KG1 (cell line): ENCODE results near the gene TNFRSF21.
"Not testable (repeated sequence)": the region's sequence is repeated elsewhere in the genome, so short reads cannot be mapped to it uniquely, and the experiment has no call there.

Source experiments
- DNase-seq: peaks from one replicate; lab custom pipeline; 2025; lab: John Stamatoyannopoulos, UW

TNFRSF21 gene

DNA sequence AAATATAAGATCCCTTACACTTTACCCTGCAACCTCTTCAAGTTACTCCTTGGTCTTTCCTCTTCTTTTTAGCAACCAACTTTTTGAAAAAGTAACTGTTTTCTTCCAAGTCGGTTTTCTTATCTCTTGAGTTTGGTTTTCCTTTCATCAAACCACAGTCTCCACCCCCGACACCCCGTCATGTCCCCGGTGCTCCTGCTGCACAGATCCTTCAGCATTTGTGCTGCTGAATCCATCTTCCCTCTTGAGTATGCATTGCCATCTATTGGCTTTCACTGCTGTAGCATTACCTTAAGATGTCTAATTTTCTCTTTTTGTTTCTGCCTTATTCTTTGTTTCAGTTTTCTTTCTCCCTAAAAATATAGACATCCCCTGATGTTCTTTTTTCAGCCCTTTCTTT lies 11.9 kb upstream of the TNFRSF21 start:
- no peak for DNase-seq

DNA sequence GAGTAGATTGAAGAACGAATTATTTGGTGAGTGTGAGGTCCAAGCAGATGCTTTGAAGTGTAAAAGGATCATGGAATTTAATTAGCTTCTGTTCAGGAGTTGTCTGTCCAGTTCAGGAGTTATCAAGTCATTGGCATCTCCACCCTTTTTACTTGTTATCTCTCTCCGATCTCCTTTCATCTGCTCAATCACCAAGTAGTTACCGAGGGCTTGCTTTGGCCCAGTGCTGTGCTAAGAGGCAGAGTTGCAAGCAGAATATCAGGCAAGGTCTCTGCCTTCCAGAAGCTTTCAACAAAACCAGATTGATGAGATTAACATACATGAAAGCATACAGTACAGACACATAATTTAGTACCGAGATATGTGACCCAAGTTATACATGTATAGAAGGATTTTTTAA lies 10.2 kb upstream of the TNFRSF21 start:
- DNase-seq, result no peak

DNA sequence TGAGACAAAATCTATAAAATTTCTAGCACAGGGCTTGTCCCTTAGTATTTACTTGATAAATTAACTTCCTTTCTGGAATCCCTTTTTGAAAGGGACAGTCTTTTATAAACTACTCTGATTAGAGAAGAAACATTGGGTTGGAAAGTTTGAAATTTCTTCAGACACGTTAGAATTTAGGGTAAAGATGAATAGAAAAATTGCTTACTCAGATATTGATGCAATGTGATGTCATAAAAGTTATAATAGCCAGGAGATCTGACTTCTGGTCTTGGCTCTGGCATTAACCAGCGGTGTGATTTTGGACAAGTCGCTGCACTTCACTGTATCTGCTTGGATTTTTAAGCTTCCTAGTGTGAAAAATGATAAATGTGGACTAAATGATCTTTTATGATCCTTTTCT lies 9.7 kb upstream of the TNFRSF21 start:
- DNase-seq, result no peak

DNA sequence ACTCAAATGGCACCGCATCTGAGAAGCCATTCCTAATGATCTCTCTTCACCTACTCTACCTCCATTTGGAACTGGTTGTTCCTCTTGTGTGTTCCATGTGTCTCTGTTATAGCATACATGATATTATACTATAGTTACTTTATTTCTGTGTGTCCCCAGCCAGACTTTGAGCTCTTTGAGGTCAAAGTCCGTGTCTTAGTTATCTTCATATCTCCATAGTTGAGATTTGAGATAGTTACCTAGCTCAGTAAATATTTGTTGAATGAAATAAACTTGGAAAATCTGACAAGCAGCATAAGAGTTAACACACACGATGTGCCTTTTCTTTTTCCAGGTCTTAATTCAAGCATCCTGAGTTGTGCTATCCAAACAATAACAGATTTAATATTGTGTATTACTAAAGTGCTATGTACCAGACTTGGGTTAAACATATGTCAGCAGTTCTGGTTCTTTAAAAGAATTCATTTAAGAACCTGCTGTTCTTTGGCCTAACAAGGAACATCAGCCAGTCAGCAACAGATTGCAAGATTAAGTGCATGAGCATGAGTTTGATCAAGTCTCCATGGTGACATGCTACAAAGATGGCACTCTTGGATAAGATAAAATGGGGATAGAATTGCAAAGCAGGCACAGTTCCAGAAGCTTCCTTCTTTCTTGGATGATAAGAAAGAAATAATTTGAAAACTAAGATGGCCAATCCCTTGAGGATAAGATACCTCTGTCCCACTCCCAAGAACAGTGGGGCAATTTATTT lies 8.7 kb upstream of the TNFRSF21 start:
- no peak for DNase-seq

DNA sequence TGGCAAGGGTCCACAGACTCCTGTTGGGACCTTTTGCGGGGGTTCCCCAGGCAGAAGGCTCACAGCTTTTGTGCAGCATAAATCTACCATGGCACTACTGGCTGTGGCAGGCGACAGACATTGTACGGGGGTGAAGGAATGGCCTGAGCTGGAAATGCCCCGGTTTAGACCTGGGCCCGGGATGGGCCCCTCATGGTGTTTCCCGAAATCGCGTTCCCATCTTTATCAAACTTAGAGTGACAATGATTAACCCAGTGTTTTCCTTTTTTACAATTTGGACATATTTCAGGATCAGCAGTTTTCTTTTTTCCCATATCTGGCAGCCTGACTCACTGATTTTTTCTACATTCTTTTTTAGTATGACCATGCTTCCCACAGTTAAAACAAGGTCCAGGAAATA lies 5.5 kb upstream of the TNFRSF21 start:
- not testable (repeated sequence) for DNase-seq

DNA sequence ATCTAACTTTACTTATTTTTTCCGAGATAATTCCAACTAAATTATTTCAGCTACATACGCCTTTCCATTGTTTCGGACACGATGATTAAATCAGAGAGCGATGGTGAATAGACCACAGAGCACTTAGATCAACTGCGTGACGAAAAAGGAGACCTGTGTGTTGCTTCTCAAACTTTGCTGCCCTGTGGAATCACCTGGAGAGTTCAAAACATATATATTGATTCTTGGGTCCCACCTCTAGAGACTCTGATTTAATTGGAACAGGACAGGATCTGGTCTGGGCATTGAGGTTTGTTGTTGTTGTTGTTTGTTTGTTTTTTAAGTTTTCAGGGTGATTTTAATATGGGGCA lies 401 bp upstream of the TNFRSF21 start:
- no peak for DNase-seq

DNA sequence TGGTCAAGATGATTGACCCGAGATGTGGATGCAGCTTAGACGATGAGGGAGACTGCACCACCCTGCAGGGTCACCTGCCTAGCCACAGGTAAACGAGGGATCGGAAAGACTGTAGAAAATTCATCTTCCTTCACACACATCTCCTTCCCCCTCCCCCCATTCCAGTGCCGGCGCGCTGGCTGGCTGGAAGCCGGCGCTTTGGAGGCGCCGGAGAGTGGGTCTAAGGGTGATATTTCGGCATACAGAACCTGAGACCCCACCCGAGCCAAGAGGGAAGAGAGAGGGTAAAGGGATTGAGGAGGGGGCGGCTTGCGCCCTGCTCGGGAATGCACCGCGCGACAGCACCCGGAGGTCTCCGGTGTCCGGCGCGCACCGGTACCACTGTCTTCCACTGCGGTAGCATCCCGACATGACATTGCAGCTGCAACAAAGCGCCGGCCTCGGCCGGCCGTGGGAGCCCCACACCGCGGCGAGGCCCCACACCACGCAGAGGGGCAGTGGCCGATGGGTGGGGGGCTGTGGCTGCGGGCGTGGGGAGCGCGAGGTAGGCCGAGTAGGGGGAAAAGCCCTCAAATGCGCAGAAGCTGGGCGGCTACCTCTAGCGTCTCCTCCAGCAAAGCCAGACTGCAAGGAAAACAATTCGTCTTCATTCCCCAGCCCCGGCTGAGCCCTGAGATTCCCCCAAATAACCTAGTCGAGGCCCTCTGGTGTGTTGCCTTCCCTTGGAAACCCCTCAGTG lies 984 bp downstream of the TNFRSF21 start:
- peak; percentile 66 for DNase-seq

DNA sequence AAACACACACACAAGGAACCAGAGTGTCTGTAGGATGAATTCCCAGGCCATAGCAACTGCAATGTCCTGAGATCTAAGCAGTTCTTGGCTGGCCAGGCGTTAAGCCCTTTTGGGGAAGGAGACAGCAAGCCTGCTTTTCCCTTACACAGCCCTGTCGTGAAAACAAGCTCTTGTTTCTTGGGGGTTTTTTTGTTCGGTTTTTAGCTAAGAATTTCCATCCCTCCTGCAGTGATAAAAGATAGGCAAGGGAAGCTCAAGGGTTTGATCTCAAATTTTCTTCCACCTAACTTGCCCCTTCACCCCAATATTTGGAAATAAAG lies 1.5 kb downstream of the TNFRSF21 start:
- DNase-seq, result no peak

DNA sequence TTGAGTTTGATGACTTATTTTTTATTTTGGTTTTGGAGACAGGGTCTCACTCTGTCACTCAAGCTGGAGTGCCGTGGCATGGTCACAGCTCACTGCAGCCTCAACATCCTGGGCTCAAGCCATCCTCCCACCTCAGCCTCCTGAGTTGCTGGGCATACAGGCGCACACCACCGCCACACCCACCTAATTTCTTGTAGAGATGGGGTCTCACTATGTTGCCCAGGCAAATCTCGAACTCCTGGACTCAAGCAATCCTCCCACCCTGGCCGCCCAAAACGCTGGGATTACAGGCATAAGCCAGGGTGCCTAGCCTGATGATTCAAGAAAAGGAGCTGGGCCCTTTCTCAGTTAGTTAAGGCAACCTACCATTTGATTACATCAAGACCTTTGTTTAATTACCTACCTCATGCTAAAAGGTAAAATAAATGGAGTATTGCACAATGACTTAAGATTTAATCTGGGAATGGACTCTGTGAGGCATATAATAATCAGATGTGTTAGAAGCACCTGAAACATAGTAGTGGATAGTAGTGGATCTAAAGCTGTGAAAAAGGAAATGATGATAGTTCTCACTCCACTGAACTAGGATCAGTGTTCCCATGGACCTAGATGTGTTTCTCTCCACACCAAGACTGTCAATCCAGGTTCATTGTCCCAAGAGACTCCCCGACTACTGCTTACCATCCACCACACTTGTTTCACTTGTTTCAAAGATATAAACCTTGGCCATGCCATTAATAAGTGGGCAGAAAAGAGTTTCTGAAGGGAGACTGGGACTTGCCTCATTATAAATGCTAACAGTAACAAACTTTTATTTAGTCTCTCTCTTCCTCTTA lies 2.1 kb downstream of the TNFRSF21 start:
- DNase-seq, result no peak

DNA sequence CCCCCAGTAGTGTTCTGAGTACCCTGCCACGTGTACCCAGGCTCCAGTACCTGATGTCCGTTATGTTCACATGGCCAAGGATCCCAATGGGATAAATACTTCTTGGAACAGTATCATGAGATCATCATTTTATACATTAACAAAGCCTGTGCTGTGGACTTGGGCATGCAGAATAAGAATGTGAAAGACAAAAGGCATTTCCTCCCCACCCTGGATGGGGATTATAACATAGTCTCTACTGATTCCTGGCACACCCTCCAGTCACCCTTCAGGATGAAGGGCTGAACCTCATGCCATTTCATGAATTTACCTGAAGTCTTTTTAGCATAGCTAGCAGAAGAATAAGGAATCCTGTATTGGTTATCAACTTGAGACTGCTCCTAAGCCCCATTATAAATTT lies 2.8 kb downstream of the TNFRSF21 start:
- no peak for DNase-seq

DNA sequence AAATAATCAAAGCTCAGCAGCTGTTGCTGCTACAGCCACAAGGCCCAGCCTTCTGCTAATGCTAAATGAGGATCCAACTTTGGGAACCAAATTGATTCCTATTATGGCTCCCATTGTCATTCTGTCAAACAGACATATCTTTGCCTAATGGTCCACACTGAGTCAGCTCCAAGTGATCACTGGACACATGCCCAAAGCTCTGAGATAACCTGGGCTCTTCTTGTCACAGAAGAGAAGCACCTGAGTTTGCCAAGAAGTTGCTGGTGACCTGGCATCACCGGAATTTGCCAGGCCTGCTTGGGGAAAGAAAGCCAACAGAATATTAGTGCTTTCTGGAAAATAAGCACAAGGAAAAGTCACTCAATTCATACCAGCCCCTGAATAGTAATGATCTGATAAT lies 5.8 kb downstream of the TNFRSF21 start:
- no peak for DNase-seq

DNA sequence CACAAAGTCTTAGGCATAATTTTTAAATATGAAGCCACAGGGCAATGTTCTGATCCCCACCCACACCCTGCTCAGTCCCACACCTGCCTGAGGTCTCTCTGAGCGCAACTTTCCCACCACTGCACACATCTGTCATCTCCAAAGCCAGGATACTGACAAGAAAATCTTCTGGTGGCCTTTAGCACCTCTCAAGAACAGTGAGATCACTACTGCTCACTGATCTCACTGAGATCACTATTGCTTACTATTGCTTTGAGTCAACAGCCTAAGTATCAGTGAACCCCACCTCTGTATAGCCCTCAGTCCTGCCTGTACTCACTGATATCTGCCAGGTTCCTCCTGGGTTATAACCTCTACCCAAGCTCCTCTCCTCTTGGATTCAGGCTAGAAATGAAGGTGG lies 6.4 kb downstream of the TNFRSF21 start:
- DNase-seq, result no peak

DNA sequence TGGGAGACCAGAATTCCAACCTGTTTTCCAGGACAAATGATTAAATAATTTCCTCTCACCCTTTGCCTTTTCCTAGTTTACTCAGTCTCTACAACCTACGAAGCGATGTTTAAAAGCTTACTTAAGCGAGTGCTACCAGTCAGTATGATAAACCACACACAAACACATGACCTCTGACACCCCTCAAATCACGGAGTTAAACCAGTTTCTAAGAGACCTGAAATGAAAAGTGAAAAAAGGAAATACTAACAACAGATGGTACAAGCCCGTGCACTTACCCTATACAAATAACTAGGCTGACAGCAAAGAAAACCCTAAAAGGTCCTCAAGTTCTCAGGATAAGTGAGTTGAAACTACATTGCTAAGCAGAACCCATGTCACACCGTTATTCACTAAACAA lies 7.7 kb downstream of the TNFRSF21 start:
- DNase-seq, result no peak

DNA sequence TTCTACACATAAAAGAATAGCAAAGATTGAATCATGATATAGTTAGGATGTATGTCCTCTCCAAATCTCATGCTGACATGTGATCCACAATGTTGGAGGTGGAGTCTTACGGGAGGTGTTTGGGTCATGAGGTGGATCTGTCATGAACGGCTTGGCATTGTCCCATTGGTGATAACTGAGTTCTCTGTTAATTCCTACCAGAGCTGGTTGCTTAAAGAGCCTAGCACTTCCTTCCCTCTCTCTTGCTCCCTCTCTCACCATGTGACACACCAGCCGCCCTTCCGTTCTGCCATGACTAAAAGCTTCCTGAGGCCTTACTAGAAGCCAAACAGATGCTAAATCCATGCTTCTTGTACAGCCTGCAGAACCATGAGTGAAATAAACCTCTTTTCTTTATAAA lies 8.3 kb downstream of the TNFRSF21 start:
- no peak for DNase-seq

DNA sequence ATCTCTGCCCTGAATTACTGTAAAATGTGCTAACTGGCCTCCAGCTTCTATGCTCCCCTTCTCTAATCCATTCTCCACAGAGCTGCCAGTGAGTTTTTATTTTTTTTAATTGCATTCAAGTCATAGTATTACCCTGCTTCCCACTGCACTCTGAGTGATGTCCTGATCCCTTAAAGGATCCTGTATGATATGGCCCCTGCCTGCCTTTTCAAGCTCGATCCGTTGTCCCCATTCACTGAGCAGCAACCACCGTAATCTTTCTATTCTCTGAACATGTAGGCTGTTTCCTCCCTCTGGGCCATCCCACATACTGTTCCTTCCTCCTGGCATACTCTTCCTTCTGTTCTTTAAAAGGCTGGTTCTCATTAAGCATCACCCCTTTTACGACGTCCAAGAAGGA lies 9.3 kb downstream of the TNFRSF21 start:
- no peak for DNase-seq

DNA sequence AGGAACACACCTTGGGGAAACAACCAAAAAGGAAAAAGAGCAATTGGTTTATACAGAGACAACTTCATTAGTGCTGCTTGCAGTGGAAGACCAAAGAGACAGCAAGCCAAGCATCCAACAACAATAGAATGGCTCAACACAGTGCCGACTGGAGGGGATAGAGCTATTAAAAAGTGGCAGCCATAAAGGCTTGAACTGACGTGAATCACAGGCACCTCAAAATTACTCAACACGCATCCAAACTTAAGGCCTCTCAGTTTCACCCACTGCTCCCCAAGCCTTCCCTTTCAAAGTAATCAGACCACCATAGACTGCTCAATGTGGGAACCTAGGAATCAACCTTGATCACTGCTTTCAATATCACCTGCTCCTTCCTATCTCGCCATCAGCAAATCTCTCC lies 9.7 kb downstream of the TNFRSF21 start:
- DNase-seq, result no peak

DNA sequence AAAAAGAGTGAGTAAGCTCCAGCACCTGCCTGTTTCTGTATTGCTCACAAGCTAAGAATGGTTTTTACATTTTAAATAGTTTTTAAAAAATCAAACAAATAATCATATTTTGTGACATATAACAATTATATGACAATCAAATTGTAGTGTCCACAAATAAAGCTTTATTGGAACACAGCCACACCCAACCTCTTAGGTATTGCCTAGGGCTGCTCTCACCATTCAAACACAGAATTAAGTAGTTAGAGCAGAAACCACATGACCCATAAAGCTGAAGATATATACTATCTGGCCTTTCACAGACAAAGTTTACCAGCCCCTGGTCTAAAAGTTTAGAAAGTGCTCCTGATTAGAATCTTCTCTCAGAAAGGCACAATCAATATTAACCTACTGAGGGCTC lies 11.2 kb downstream of the TNFRSF21 start:
- DNase-seq, result no peak

DNA sequence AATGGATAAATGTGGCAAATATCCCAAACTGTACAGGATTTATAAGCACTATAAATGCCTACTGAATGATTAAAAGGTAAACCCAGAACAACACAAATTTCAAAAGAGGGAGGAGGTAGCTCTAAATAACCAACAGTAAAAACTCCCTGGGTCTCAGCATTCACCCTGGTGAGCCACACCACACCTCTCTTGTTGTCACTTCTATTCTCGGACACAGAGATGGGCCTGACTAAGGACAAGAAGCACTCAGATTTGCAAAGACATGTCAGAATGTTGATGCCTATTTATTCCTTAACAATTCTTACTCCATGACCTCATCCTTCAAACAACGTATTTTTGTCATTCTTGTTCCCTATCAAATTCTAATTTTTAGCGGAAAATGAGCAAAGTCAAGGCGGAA lies 14.7 kb downstream of the TNFRSF21 start:
- no peak for DNase-seq

DNA sequence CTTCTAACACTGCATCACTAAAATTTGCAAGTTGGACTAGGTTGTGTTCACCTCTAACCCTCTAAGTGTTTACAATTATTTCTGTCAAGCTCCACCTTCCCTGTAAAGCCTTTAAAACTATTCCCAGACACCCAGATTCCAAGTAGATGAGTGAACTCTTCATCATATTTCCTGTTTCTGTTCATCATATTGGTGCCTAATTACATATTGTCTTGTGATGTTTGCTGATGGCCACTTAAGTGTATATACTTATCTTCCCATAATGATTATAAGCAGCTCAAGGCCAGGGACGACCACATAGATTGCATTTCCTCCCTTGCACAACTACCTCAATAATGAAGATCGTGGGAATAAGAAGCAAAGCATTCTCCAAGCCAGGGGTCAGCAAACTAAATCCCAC lies 16.8 kb downstream of the TNFRSF21 start:
- DNase-seq, result no peak

DNA sequence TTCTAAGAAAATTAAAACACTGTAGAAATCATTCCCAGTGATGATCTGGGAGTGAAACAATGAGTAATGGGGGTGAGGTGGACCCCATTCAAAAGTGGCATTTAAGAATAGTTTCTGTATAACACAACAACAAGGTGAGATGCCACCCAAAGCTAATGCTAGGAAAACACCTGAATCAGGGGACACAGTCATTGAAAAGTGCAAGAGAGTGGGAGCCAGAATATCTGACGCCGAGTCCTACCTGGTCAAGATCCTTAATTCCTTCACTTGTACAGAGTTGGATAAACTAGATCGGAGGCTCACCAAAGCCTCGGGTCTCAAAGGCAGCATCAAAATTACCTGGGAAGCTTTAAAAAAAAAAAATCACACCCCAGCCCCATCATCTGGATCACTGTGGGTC lies 17.7 kb downstream of the TNFRSF21 start:
- no peak for DNase-seq

DNA sequence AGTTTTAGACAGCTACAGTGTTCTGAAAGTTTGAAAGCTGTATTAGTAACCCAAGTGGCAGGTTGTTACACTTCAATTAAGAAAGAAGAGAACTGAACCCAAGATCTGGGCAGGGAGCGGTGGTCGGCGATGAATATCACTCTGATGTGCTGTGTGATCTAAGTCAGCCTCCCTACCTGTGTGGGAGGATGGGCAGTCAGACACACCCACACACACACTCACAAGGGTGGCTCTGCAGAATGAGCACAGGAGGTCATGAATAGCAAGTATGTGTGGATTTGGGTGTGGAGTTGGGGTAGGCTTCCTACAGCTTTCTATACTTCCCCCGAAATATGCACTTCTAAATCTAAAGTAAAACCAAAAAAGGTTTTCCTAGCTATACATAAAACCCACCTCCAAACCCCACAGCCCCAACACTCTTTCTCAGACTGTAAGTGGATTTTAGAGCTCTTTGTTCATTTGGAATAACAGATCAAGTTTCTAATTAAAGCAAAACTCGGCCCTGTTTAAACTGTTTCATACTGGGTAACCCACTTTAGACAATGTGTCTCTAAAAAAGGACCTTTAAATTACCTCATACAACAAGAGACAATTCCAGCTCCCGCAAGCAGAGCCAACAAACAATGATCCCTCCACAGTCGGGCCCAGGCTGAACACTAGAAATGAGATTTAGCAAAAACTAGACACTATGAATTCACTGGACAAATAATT lies 19.4 kb downstream of the TNFRSF21 start:
- DNase-seq, result no peak

DNA sequence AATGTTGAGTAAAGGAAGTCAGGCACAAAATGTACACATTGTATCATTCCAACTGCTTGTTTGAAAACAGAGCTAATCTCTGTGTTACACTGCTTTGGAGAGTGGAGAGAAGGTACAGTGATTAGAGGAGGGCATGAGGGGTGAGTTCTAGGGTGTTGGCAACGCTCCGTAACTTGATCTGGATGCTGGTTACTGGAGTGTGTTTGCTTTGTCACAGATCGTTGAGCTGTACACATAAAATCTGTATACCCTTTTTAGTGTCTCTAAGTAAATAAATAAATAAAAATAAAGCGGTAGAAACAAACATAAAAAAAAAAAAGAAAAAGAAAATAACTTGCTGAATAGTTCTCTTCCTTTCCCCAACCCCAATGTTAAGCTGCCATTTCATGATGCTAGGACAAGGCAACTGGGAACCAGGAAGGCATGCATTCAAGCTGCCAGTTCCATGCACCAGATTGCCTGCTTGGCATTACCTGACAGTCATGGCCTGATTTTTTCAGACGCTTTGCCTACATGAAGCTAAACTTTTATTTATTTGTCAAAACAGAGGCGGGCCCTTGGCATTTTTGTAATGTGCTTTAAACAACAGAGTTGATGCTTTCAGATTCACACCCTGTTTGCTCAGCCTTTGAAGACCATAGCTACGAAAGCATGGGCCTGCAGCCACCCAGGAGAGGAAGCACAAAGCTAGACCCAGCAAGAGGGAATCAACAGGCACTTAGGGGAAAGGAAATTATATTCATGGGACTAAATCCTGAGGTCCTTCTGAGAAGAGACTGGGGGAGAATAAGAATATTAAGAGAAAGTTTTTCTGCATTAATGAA lies 21.2 kb downstream of the TNFRSF21 start:
- DNase-seq, result no peak
